GM18858 (cell line): ENCODE data around the gene IL3RA.
"Not testable (repeated sequence)": the region's sequence is repeated elsewhere in the genome, so short reads cannot be mapped to it uniquely, and the experiment has no call there.

Experiments
- ATAC-seq: cut with Tn5 transposase; IDR thresholded peaks from one replicate; pipeline ENCODE4 v1.9.1; 2021; ENCODE audit not compliant: unreplicated experiment

IL3RA gene

GRCh38 chrX:1327651-1328304 is 8.8 kb upstream of the IL3RA start:
- ATAC-seq: no peak

GRCh38 chrX:1330605-1331004 is 6.0 kb upstream of the IL3RA start:
- ATAC-seq: no peak

- ATAC-seq: not testable (repeated sequence)
These were observed 4.2 kb upstream of the IL3RA start for GRCh38 chrX:1332433-1332832.

- no peak for ATAC-seq
These were observed 1.7 kb upstream of the IL3RA start for GRCh38 chrX:1334854-1335253.

- ATAC-seq: no peak
These were observed 579 bp downstream of the IL3RA start for GRCh38 chrX:1336948-1337779.

- ATAC-seq: no peak
These were observed 5.1 kb downstream of the IL3RA start for GRCh38 chrX:1341545-1342184.

- not testable (repeated sequence) for ATAC-seq
These were observed 13.0 kb downstream of the IL3RA start for GRCh38 chrX:1349606-1350005.

- no peak for ATAC-seq
These were observed 15.6 kb downstream of the IL3RA start for GRCh38 chrX:1351981-1352714.

GRCh38 chrX:1354036-1355019 is 17.7 kb downstream of the IL3RA start:
- no peak for ATAC-seq

- ATAC-seq: no peak
These were observed 18.8 kb downstream of the IL3RA start for GRCh38 chrX:1355131-1356046.

- no peak for ATAC-seq
These were observed 21.4 kb downstream of the IL3RA start for GRCh38 chrX:1357993-1358392.

GRCh38 chrX:1358793-1359476 is 22.4 kb downstream of the IL3RA start:
- no peak for ATAC-seq

- no peak for ATAC-seq
These were observed 22.9 kb downstream of the IL3RA start for GRCh38 chrX:1359477-1359873.

GRCh38 chrX:1360171-1360570 is 23.6 kb downstream of the IL3RA start:
- ATAC-seq: no peak

GRCh38 chrX:1361275-1361674 is 24.7 kb downstream of the IL3RA start:
- ATAC-seq: no peak

- no peak for ATAC-seq
These were observed 25.3 kb downstream of the IL3RA start for GRCh38 chrX:1361910-1362309.

- not testable (repeated sequence) for ATAC-seq
These were observed 29.8 kb downstream of the IL3RA start for GRCh38 chrX:1366363-1366762.

GRCh38 chrX:1368385-1368698 is 31.8 kb downstream of the IL3RA start:
- no peak for ATAC-seq

- no peak for ATAC-seq
These were observed 41.7 kb downstream of the IL3RA start for GRCh38 chrX:1378306-1378759.
